Testis (tissue), 2 donors: Measurements from ENCODE around the gene SMIM29.

Experiments
- CTCF ChIP-seq, 3 experiments: fragments of 450-650 bp in 2 of 3; fragments of 200-600 bp in 1 of 3; sonication (generic) in 1 of 3; IDR thresholded peaks; one replicate each; pipeline ENCODE4 v1.5.1; 2016 to 2019; ENCODE audit warnings: antibody characterized with exemption in 3 of 3, mild to moderate bottlenecking in 2 of 3, moderate library complexity in 1 of 3
- POLR2A ChIP-seq: fragments of 450-650 bp; IDR thresholded peaks from one replicate; pipeline ENCODE4 v1.6.1; 2017; ENCODE audit warnings: antibody characterized with exemption, mild to moderate bottlenecking, moderate library complexity

- TF ChIP-seq CTCF (IDR thresholded peaks at IDR 0.05) (no peak), POLR2A (no peak)
Measured at GRCh38 chr6:34226731-34227586, 21.8 kb downstream of the SMIM29 start.
